ENCODE measurements around the gene ENHO.

ENHO gene

GRCh38 chr9:34563262-34563661 lies 40.5 kb upstream of the ENHO start:
- H3K36me3 ChIP-seq (ENCODE audit: control insufficient read depth in 2 of 2, insufficient read depth in 2 of 2, low read length in 2 of 2), result no peaks in the 10 kb centered on the region
- H3K9me3 ChIP-seq (ENCODE audit: control insufficient read depth in 2 of 2, low read length in 2 of 2), result no peaks in the 10 kb centered on the region
- peaks cover 7% of the 10 kb centered on the region for H3K4me1 ChIP-seq (ENCODE audit: control insufficient read depth, insufficient read depth, low read length)
- H3K27ac ChIP-seq (ENCODE audit: low read length), result no peak overlapping the region
- no peak overlapping the region for H3K9ac ChIP-seq (ENCODE audit: low read length in 2 of 2)
- peaks cover 21 to 22% of the 10 kb centered on the region in 2 donors for H3K27me3 ChIP-seq (ENCODE audit: control insufficient read depth in 1 of 2, insufficient read depth in 2 of 2, low read length in 2 of 2)
- H3K4me3 ChIP-seq (ENCODE audit: low read length in 2 of 2), result no peak overlapping the region

GRCh38 chr9:34562135-34562745 lies 39.5 kb upstream of the ENHO start:
- Histone ChIP-seq H3K27me3 (ENCODE audit: control insufficient read depth in 1 of 2, insufficient read depth in 2 of 2, low read length in 2 of 2) (peaks cover 24 to 30% of the 10 kb centered on the region in 2 donors), H3K27ac (ENCODE audit: low read length) (no peak overlapping the region)

GRCh38 chr9:34560599-34561214 lies 37.9 kb upstream of the ENHO start:
- peaks cover 7% of the 10 kb centered on the region for H3K4me1 ChIP-seq (ENCODE audit: control insufficient read depth, insufficient read depth, low read length)
- no peak overlapping the region for H3K4me3 ChIP-seq (ENCODE audit: low read length in 2 of 2)
- peaks cover 25 to 35% of the 10 kb centered on the region in 2 donors for H3K27me3 ChIP-seq (ENCODE audit: control insufficient read depth in 1 of 2, insufficient read depth in 2 of 2, low read length in 2 of 2)
- no peak overlapping the region for H3K27ac ChIP-seq (ENCODE audit: low read length)
- H3K36me3 ChIP-seq (ENCODE audit: control insufficient read depth in 2 of 2, insufficient read depth in 2 of 2, low read length in 2 of 2), result no peaks in the 10 kb centered on the region
- no peaks in the 10 kb centered on the region for H3K9me3 ChIP-seq (ENCODE audit: control insufficient read depth in 2 of 2, low read length in 2 of 2)
- no peak overlapping the region for H3K9ac ChIP-seq (ENCODE audit: low read length in 2 of 2)

More at GRCh38 chr9:34562135-34562745, 39.5 kb upstream of the ENHO start:
- H3K36me3 ChIP-seq (ENCODE audit: control insufficient read depth in 2 of 2, insufficient read depth in 2 of 2, low read length in 2 of 2), result no peaks in the 10 kb centered on the region
- H3K9ac ChIP-seq (ENCODE audit: low read length in 2 of 2), result no peak overlapping the region
- no peak overlapping the region for H3K4me3 ChIP-seq (ENCODE audit: low read length in 2 of 2)
- peaks cover 7% of the 10 kb centered on the region for H3K4me1 ChIP-seq (ENCODE audit: control insufficient read depth, insufficient read depth, low read length)
- no peaks in the 10 kb centered on the region for H3K9me3 ChIP-seq (ENCODE audit: control insufficient read depth in 2 of 2, low read length in 2 of 2)

- Histone ChIP-seq H3K4me3 (ENCODE audit: low read length in 2 of 2) (no peak overlapping the region), H3K4me1 (ENCODE audit: control insufficient read depth, insufficient read depth, low read length) (peaks cover 7% of the 10 kb centered on the region), H3K27ac (ENCODE audit: low read length) (no peak overlapping the region), H3K9me3 (ENCODE audit: control insufficient read depth in 2 of 2, low read length in 2 of 2) (no peaks in the 10 kb centered on the region), H3K36me3 (ENCODE audit: control insufficient read depth in 2 of 2, insufficient read depth in 2 of 2, low read length in 2 of 2) (no peaks in the 10 kb centered on the region), H3K27me3 (ENCODE audit: control insufficient read depth in 1 of 2, insufficient read depth in 2 of 2, low read length in 2 of 2) (peaks cover 22 to 35% of the 10 kb centered on the region in 2 donors), H3K9ac (ENCODE audit: low read length in 2 of 2) (no peak overlapping the region)
Measured at GRCh38 chr9:34559624-34560455, 37.0 kb upstream of the ENHO start.

GRCh38 chr9:34558919-34559623 lies 36.3 kb upstream of the ENHO start:
- Histone ChIP-seq H3K4me3 (ENCODE audit: low read length in 2 of 2) (no peak overlapping the region), H3K36me3 (ENCODE audit: control insufficient read depth in 2 of 2, insufficient read depth in 2 of 2, low read length in 2 of 2) (no peaks in the 10 kb centered on the region), H3K27me3 (ENCODE audit: control insufficient read depth in 1 of 2, insufficient read depth in 2 of 2, low read length in 2 of 2) (peaks cover 19 to 35% of the 10 kb centered on the region in 2 donors), H3K4me1 (ENCODE audit: control insufficient read depth, insufficient read depth, low read length) (peaks cover 7% of the 10 kb centered on the region), H3K9me3 (ENCODE audit: control insufficient read depth in 2 of 2, low read length in 2 of 2) (no peaks in the 10 kb centered on the region), H3K9ac (ENCODE audit: low read length in 2 of 2) (no peak overlapping the region), H3K27ac (ENCODE audit: low read length) (no peak overlapping the region)

GRCh38 chr9:34558364-34558763 lies 35.6 kb upstream of the ENHO start:
- Histone ChIP-seq H3K36me3 (ENCODE audit: control insufficient read depth in 2 of 2, insufficient read depth in 2 of 2, low read length in 2 of 2) (no peaks in the 10 kb centered on the region), H3K9ac (ENCODE audit: low read length in 2 of 2) (no peak overlapping the region), H3K4me1 (ENCODE audit: control insufficient read depth, insufficient read depth, low read length) (peaks cover 7% of the 10 kb centered on the region), H3K4me3 (ENCODE audit: low read length in 2 of 2) (no peak overlapping the region), H3K9me3 (ENCODE audit: control insufficient read depth in 2 of 2, low read length in 2 of 2) (no peaks in the 10 kb centered on the region), H3K27me3 (ENCODE audit: control insufficient read depth in 1 of 2, insufficient read depth in 2 of 2, low read length in 2 of 2) (peaks cover 18 to 35% of the 10 kb centered on the region in 2 donors), H3K27ac (ENCODE audit: low read length) (no peak overlapping the region)

- Histone ChIP-seq H3K9ac (ENCODE audit: low read length in 2 of 2) (no peak overlapping the region), H3K27me3 (ENCODE audit: control insufficient read depth in 1 of 2, insufficient read depth in 2 of 2, low read length in 2 of 2) (peaks cover 19 to 35% of the 10 kb centered on the region in 2 donors), H3K27ac (ENCODE audit: low read length) (no peak overlapping the region), H3K36me3 (ENCODE audit: control insufficient read depth in 2 of 2, insufficient read depth in 2 of 2, low read length in 2 of 2) (no peaks in the 10 kb centered on the region), H3K9me3 (ENCODE audit: control insufficient read depth in 2 of 2, low read length in 2 of 2) (no peaks in the 10 kb centered on the region), H3K4me1 (ENCODE audit: control insufficient read depth, insufficient read depth, low read length) (peaks cover 7% of the 10 kb centered on the region), H3K4me3 (ENCODE audit: low read length in 2 of 2) (no peak overlapping the region)
Measured at GRCh38 chr9:34557426-34558321, 34.9 kb upstream of the ENHO start.

- Histone ChIP-seq H3K4me1 (ENCODE audit: control insufficient read depth, insufficient read depth, low read length) (peaks cover 7% of the 10 kb centered on the region), H3K9me3 (ENCODE audit: control insufficient read depth in 2 of 2, low read length in 2 of 2) (no peaks in the 10 kb centered on the region), H3K9ac (ENCODE audit: low read length in 2 of 2) (no peak overlapping the region), H3K36me3 (ENCODE audit: control insufficient read depth in 2 of 2, insufficient read depth in 2 of 2, low read length in 2 of 2) (no peaks in the 10 kb centered on the region), H3K27me3 (ENCODE audit: control insufficient read depth in 1 of 2, insufficient read depth in 2 of 2, low read length in 2 of 2) (peaks cover 19 to 35% of the 10 kb centered on the region in 2 donors), H3K27ac (ENCODE audit: low read length) (no peak overlapping the region), H3K4me3 (ENCODE audit: low read length in 2 of 2) (no peak overlapping the region)
Measured at GRCh38 chr9:34556949-34557348, 34.2 kb upstream of the ENHO start.

GRCh38 chr9:34555936-34556525 lies 33.2 kb upstream of the ENHO start:
- Histone ChIP-seq H3K9me3 (ENCODE audit: control insufficient read depth in 2 of 2, low read length in 2 of 2) (no peaks in the 10 kb centered on the region), H3K4me1 (ENCODE audit: control insufficient read depth, insufficient read depth, low read length) (peaks cover 7% of the 10 kb centered on the region), H3K36me3 (ENCODE audit: control insufficient read depth in 2 of 2, insufficient read depth in 2 of 2, low read length in 2 of 2) (no peaks in the 10 kb centered on the region), H3K9ac (ENCODE audit: low read length in 2 of 2) (no peak overlapping the region), H3K27ac (ENCODE audit: low read length) (no peak overlapping the region), H3K4me3 (ENCODE audit: low read length in 2 of 2) (no peak overlapping the region), H3K27me3 (ENCODE audit: control insufficient read depth in 1 of 2, insufficient read depth in 2 of 2, low read length in 2 of 2) (peaks cover 18 to 35% of the 10 kb centered on the region in 2 donors)

All from stomach smooth muscle (tissue), 2 donors.